A673 (cell line): Measurements from ENCODE around the gene DMD. TPM values are rescaled to one million over a fixed set of nuclear protein-coding genes. Genes with fewer than 3 reads are reported as not detected.
"Not testable (repeated sequence)": the region's sequence is repeated elsewhere in the genome, so short reads cannot be mapped to it uniquely, and the experiment has no call there.

Experiments
- BruUV-seq: library from RNA; stranded (reverse); fragments of 400-500 nt; replicated peaks from 2 replicates; lab custom pipeline; 2021; lab: Mats Ljungman, UMichigan
- CTCF ChIA-PET: fragments of 300-600 bp; sonication (Branson Sonifier 250); formaldehyde crosslinking; loops from one replicate; lab custom pipeline; 2022; ENCODE audit warnings: antibody characterized with exemption; lab: Charles Lee
- POLR2A ChIA-PET: fragments of 300-600 bp; sonication (Branson Sonifier 250); formaldehyde crosslinking; loops from one replicate; lab custom pipeline; 2022; ENCODE audit warnings: antibody characterized with exemption; ENCODE audit not compliant: low non-redundant PET; lab: Charles Lee
- DNase-seq: peaks from one replicate; pipeline ENCODE4 v3.0.0-alpha.2; 2015; ENCODE audit warnings: low spot score
- H3K27ac ChIP-seq: fragments of 200-600 bp; sonication (generic); 2 replicates; pipeline ENCODE4 v1.5.1; 2016; ENCODE audit warnings: mixed run types, low read depth, mild to moderate bottlenecking, mixed read lengths, antibody characterized with exemption, low read length; ENCODE audit not compliant: poor library complexity, severe bottlenecking
- H3K27me3 ChIP-seq: fragments of 200-600 bp; sonication (generic); replicated peaks from 2 replicates; pipeline ENCODE4 v1.6.1; 2017; ENCODE audit warnings: mixed run types, low read depth, mild to moderate bottlenecking, mixed read lengths, antibody characterized with exemption, low read length; ENCODE audit not compliant: insufficient read depth, poor library complexity
- H3K36me3 ChIP-seq: fragments of 200-600 bp; sonication (generic); 2 replicates; pipeline ENCODE4 v1.6.1; 2016; ENCODE audit warnings: mixed run types, mild to moderate bottlenecking, mixed read lengths, antibody characterized with exemption, low read length; ENCODE audit not compliant: insufficient read depth, poor library complexity, severe bottlenecking
- H3K4me1 ChIP-seq: fragments of 200-600 bp; sonication (generic); 2 replicates; pipeline ENCODE4 v1.6.1; 2017; ENCODE audit warnings: mixed run types, mild to moderate bottlenecking, mixed read lengths, antibody characterized with exemption, low read length; ENCODE audit not compliant: insufficient read depth, poor library complexity, severe bottlenecking
- H3K4me3 ChIP-seq: fragments of 200-600 bp; sonication (generic); 2 replicates; pipeline ENCODE4 v1.5.1; 2016; ENCODE audit warnings: low read depth, mixed run types, mild to moderate bottlenecking, mixed read lengths, low read length; ENCODE audit not compliant: poor library complexity, severe bottlenecking
- H3K9me3 ChIP-seq: fragments of 200-600 bp; sonication (generic); 2 replicates; pipeline ENCODE4 v1.6.1; 2016; ENCODE audit warnings: mixed run types, low read depth, mild to moderate bottlenecking, mixed read lengths, antibody characterized with exemption, low read length; ENCODE audit not compliant: poor library complexity, severe bottlenecking
- CTCF ChIP-seq: fragments of 300-800, 200-600 bp; sonication (generic); conservative IDR thresholded peaks from 2 replicates; pipeline ENCODE4 v1.5.1; 2017; ENCODE audit warnings: low read depth, mild to moderate bottlenecking, antibody characterized with exemption, low read length, moderate library complexity, mixed read lengths
- EZH2 ChIP-seq: fragments of 200-600 bp; sonication (generic); IDR thresholded peaks from 2 replicates; pipeline ENCODE4 v1.6.1; 2017; ENCODE audit warnings: borderline replicate concordance, low read depth, mild to moderate bottlenecking, mixed read lengths, antibody characterized with exemption, low read length; ENCODE audit not compliant: poor library complexity, severe bottlenecking
- intact Hi-C: fragments of 100-400 bp; cut with micrococcal nuclease; formaldehyde crosslinking; loops from one replicate; pipeline ENCODE4 v1.10.0; 2022; ENCODE audit not compliant: unreplicated experiment
- total RNA-seq: library from RNA; stranded (reverse); gene quantifications from 2 replicates; pipeline ENCODE4 v1.2.3, GENCODE V29; 2021

The DMD gene
- total RNA-seq, 1 experiment from 2014 or later, result 5.4 TPM

DNA sequence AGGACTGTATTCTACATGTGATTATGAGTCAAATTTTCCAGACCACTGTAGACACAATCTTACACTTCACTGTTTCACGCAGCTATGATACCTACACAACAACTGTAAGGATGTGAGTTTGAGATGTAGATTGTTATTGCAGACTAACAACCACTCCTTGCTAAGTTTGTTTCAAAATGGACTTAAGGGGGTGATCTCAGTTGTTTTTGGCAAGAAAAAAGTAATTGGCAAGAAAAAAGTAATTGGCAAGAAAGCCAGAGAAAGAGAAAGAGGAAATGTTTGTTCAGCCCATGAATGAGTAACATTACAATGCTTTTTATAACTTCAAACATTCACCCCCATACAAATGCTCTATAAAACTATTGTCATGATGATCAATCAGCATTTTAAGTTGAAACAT lies 466.4 kb downstream of the DMD start:
- no TSS peak for BruUV-seq
- Histone ChIP-seq H3K27me3 (no peaks in the 10 kb centered on the region), H3K9me3 (peaks cover 4% of the 10 kb centered on the region), H3K4me3 (no peak overlapping the region), H3K27ac (no peak overlapping the region), H3K4me1 (no peaks in the 10 kb centered on the region), H3K36me3 (no peaks in the 10 kb centered on the region)
- intact Hi-C loops, result no loop called here
- no peak for DNase-seq
- TF ChIP-seq CTCF (no peak), EZH2 (no peak)
- POLR2A ChIA-PET, result no interaction called here
- CTCF ChIA-PET, result no interaction called here

- no peak for DNase-seq
- TF ChIP-seq CTCF (no peak), EZH2 (no peak)
- peaks cover 4% of the 10 kb centered on the region for H3K9me3 ChIP-seq
- H3K36me3 ChIP-seq, result no peaks in the 10 kb centered on the region
- no peak overlapping the region for H3K27ac ChIP-seq
- H3K4me3 ChIP-seq, result no peak overlapping the region
- BruUV-seq, result no TSS peak
- CTCF ChIA-PET, result no interaction called here
- H3K27me3 ChIP-seq, result no peaks in the 10 kb centered on the region
- H3K4me1 ChIP-seq, result no peaks in the 10 kb centered on the region
- POLR2A ChIA-PET, result no interaction called here
- intact Hi-C loops, result no loop called here
Observed at GRCh38 chrX:32741910-32742309, 469.4 kb downstream of the DMD start.

DNA sequence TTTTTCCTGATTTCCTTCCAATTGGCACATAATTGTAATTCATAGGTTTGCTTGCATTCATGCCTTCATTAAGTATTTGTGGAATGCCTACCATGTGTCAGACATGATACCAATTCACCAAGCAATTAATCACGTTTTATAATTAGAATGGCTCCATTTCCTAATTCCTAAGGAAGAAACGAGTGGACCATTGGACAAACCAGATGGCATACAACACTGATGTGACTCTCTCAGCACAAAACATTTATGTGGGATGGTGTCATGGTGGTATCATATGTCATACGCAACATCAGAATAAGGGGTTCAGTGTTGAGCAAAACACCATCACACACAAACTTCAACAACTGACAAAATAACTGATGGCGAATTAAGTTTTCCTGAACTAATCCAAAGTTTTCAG lies 502.8 kb downstream of the DMD start:
- no peak for DNase-seq

DNA sequence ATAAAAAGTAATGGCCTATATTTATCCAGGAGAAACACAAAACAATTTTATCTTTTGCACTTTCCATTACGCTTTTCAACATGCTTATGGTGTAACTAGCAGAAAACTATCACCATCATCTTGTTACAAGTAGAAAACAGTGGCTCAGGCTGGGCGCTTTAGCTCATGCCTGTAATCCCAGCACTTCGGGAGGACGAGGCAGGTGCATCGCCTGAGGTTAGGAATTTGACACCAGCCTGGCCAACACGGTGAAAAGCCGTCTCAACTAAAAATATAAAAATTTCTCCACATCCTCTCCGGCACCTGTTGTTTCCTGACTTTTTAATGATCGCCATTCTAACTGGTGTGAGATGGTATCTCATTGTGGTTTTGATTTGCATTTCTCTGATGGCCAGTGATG lies 506.0 kb downstream of the DMD start:
- H3K27me3 ChIP-seq, CTCF ChIA-PET, POLR2A ChIA-PET, H3K4me1 ChIP-seq, BruUV-seq, H3K27ac ChIP-seq, H3K9me3 ChIP-seq, DNase-seq, H3K36me3 ChIP-seq, H3K4me3 ChIP-seq, intact Hi-C loops: not testable (repeated sequence)

More for the DNA sequence above, 502.8 kb downstream of the DMD start:
- ChIA-PET CTCF (no interaction called here), POLR2A (no interaction called here)
- no peak overlapping the region for H3K4me3 ChIP-seq
- intact Hi-C loops, result no loop called here
- H3K9me3 ChIP-seq, result no peaks in the 10 kb centered on the region
- H3K27ac ChIP-seq, result no peak overlapping the region
- no peak for TF ChIP-seq CTCF
- TF ChIP-seq EZH2, result no peak
- no peaks in the 10 kb centered on the region for H3K27me3 ChIP-seq
- H3K36me3 ChIP-seq, result no peaks in the 10 kb centered on the region
- H3K4me1 ChIP-seq, result no peaks in the 10 kb centered on the region
- BruUV-seq, result no TSS peak
